ENCODE measurements around the gene CERS6.
"Not testable (repeated sequence)": the region's sequence is repeated elsewhere in the genome, so short reads cannot be mapped to it uniquely, and the experiment has no call there.

The CERS6 gene

GRCh38 chr2:168455645-168456520 lies at the start of gene CERS6:
CERS6 (plus strand) TSS chr2:168456272; CDS start chr2:168456449, 177 bp downstream.
- peak; percentile 85 to 91 for DNase-seq

- not testable (repeated sequence) for DNase-seq
These were observed 43.8 kb upstream of the CERS6 start for GRCh38 chr2:168412301-168412700.

- not testable (repeated sequence) for DNase-seq
These were observed 43.0 kb upstream of the CERS6 start for GRCh38 chr2:168413101-168413500.

GRCh38 chr2:168416555-168416954 lies 39.5 kb upstream of the CERS6 start:
- DNase-seq, result no peak

- no peak for DNase-seq
These were observed 33.5 kb upstream of the CERS6 start for GRCh38 chr2:168422584-168422983.

- no peak for DNase-seq
These were observed 31.7 kb upstream of the CERS6 start for GRCh38 chr2:168424112-168424951.

- DNase-seq, result no peak
These were observed 31.1 kb upstream of the CERS6 start for GRCh38 chr2:168424971-168425370.

GRCh38 chr2:168426861-168427260 lies 29.2 kb upstream of the CERS6 start:
- DNase-seq, result no peak

GRCh38 chr2:168427451-168427850 lies 28.6 kb upstream of the CERS6 start:
- no peak for DNase-seq

GRCh38 chr2:168428431-168428830 lies 27.6 kb upstream of the CERS6 start:
- DNase-seq, result no peak

GRCh38 chr2:168429988-168430387 lies 26.1 kb upstream of the CERS6 start:
- DNase-seq, result no peak

GRCh38 chr2:168430431-168430830 lies 25.6 kb upstream of the CERS6 start:
- DNase-seq, result no peak

GRCh38 chr2:168431301-168432024 lies 24.6 kb upstream of the CERS6 start:
- DNase-seq, result no peak

GRCh38 chr2:168432100-168432499 lies 24.0 kb upstream of the CERS6 start:
- DNase-seq, result no peak

GRCh38 chr2:168432565-168433186 lies 23.4 kb upstream of the CERS6 start:
- peak in 1 of 2 donors; percentile 43 for DNase-seq

GRCh38 chr2:168433527-168433926 lies 22.5 kb upstream of the CERS6 start:
- DNase-seq, result no peak

GRCh38 chr2:168434146-168434545 lies 21.9 kb upstream of the CERS6 start:
- peak in 1 of 2 donors; percentile 18 for DNase-seq

GRCh38 chr2:168436840-168437239 lies 19.2 kb upstream of the CERS6 start:
- DNase-seq, result no peak

GRCh38 chr2:168438553-168438952 lies 17.5 kb upstream of the CERS6 start:
- DNase-seq, result no peak

- no peak for DNase-seq
These were observed 16.5 kb upstream of the CERS6 start for GRCh38 chr2:168439536-168439935.

- DNase-seq, result no peak
These were observed 14.7 kb upstream of the CERS6 start for GRCh38 chr2:168441214-168441872.

- DNase-seq, result no peak
These were observed 12.3 kb upstream of the CERS6 start for GRCh38 chr2:168443818-168444217.
